Gastrocnemius medialis (tissue), 4 donors: Measurements from ENCODE around the gene BRIX1. TPM values are rescaled to one million over a fixed set of nuclear protein-coding genes. Genes with fewer than 3 reads are reported as not detected.

Source experiments
- total RNA-seq, 4 donors: library from RNA; depleted of rRNA; stranded (reverse); fragments of >200 nt; gene quantifications; one replicate each; pipeline versions ENCODE4 v1.1.0 to v1.2.3, GENCODE V29; 2016

BRIX1 gene
- total RNA-seq, 4 donors from 2014 or later, result 9.2 to 15.7 (median 12.0) TPM

Other genes starting within 250 kb of the BRIX1 start
- gene TTC23L, start 76.5 kb upstream of the BRIX1 start, total RNA-seq, result not detected
- gene RAD1, start 207 bp upstream of the BRIX1 start, total RNA-seq, result 10 to 100 TPM in 3 of 4 donors, 1 to 10 TPM in 1; 7.8 to 21.2 (median 18.1) TPM
- 10 to 100 TPM; 40.9 to 81.7 (median 74.7) TPM for gene DNAJC21, start 13.8 kb downstream of the BRIX1 start, total RNA-seq
- gene AGXT2, start 132.2 kb downstream of the BRIX1 start, total RNA-seq, result under 1 TPM in 2 of 4 donors, not detected in 2; 0.20 TPM